H9 (cell line): Measurements from ENCODE around the gene RS1. TPM values are rescaled to one million over a fixed set of nuclear protein-coding genes. Genes with fewer than 3 reads are reported as not detected.

Experiments used
- DNase-seq: peaks from one replicate; pipeline ENCODE4 v3.0.0-alpha.2; 2017
- H2AFZ ChIP-seq: one replicate; pipeline ENCODE4 v1.6.1; 2013; ENCODE audit warnings: mild to moderate bottlenecking, low read length, control low read depth, moderate library complexity
- H2AK5ac ChIP-seq: 2 replicates; pipeline ENCODE4 v1.6.1; 2013; ENCODE audit warnings: low read length, control low read depth, mixed read lengths; ENCODE audit not compliant: insufficient read length
- H2BK120ac ChIP-seq: one replicate; pipeline ENCODE4 v1.6.1; 2013; ENCODE audit warnings: low read depth, mild to moderate bottlenecking, low read length, control low read depth, inconsistent platforms; ENCODE audit not compliant: poor library complexity, severe bottlenecking
- H2BK12ac ChIP-seq: 2 replicates; pipeline ENCODE4 v1.6.1; 2013; ENCODE audit warnings: low read length, control low read depth, mixed read lengths, low read depth; ENCODE audit not compliant: insufficient read length
- H2BK15ac ChIP-seq: 2 replicates; pipeline ENCODE4 v1.6.1; 2013; ENCODE audit warnings: low read depth, low read length, control low read depth
- H2BK20ac ChIP-seq: one replicate; pipeline ENCODE4 v1.6.1; 2013; ENCODE audit warnings: low read depth, mild to moderate bottlenecking, low read length, control low read depth, inconsistent platforms; ENCODE audit not compliant: poor library complexity, severe bottlenecking
- H2BK5ac ChIP-seq: 2 replicates; pipeline ENCODE4 v1.6.1; 2013; ENCODE audit warnings: low read length, control low read depth, mixed read lengths; ENCODE audit not compliant: insufficient read length
- H3K14ac ChIP-seq: 2 replicates; pipeline ENCODE4 v1.6.1; 2013; ENCODE audit warnings: low read length, control low read depth; ENCODE audit not compliant: insufficient read depth
- H3K18ac ChIP-seq: 2 replicates; pipeline ENCODE4 v1.6.1; 2013; ENCODE audit warnings: low read depth, mild to moderate bottlenecking, mixed read lengths, low read length, control low read depth; ENCODE audit not compliant: insufficient read length
- H3K23ac ChIP-seq: 2 replicates; pipeline ENCODE4 v1.6.1; 2013; ENCODE audit warnings: low read length, control low read depth, mixed read lengths, low read depth; ENCODE audit not compliant: insufficient read length
- H3K23me2 ChIP-seq: 2 replicates; pipeline ENCODE4 v1.6.1; 2013; ENCODE audit warnings: low read depth, mild to moderate bottlenecking, mixed read lengths, low read length, control low read depth; ENCODE audit not compliant: insufficient read length, poor library complexity, severe bottlenecking
- H3K27ac ChIP-seq: 2 replicates; pipeline ENCODE4 v1.5.1; 2013; ENCODE audit warnings: low read length, control low read depth, mixed read lengths, low read depth; ENCODE audit not compliant: insufficient read length
- H3K27me3 ChIP-seq: 2 replicates; pipeline ENCODE4 v1.6.1; 2013; ENCODE audit warnings: low read length, control low read depth, inconsistent platforms; ENCODE audit not compliant: insufficient read depth
- H3K4ac ChIP-seq: 2 replicates; pipeline ENCODE4 v1.6.1; 2013; ENCODE audit warnings: low read depth, mild to moderate bottlenecking, control low read depth, inconsistent platforms, low read length, moderate library complexity
- H3K4me1 ChIP-seq: 2 replicates; pipeline ENCODE4 v1.6.1; 2013; ENCODE audit warnings: low read length, control low read depth, inconsistent platforms; ENCODE audit not compliant: insufficient read depth
- H3K4me2 ChIP-seq: 2 replicates; pipeline ENCODE4 v1.6.1; 2013; ENCODE audit warnings: low read length, control low read depth, mixed read lengths; ENCODE audit not compliant: insufficient read length, insufficient read depth
- H3K56ac ChIP-seq: 2 replicates; pipeline ENCODE4 v1.6.1; 2013; ENCODE audit warnings: low read depth, mild to moderate bottlenecking, mixed read lengths, low read length, control low read depth; ENCODE audit not compliant: insufficient read length
- H3K79me1 ChIP-seq: 2 replicates; pipeline ENCODE4 v1.6.1; 2013; ENCODE audit warnings: low read depth, mild to moderate bottlenecking, moderate library complexity, low read length, control low read depth, inconsistent platforms; ENCODE audit not compliant: insufficient read depth, poor library complexity, severe bottlenecking
- H3K79me2 ChIP-seq: 2 replicates; pipeline ENCODE4 v1.6.1; 2013; ENCODE audit warnings: low read length, control low read depth, inconsistent platforms; ENCODE audit not compliant: insufficient read depth
- H3K9ac ChIP-seq: 2 replicates; pipeline ENCODE4 v1.6.1; 2013; ENCODE audit warnings: low read length, control low read depth, mixed read lengths; ENCODE audit not compliant: insufficient read length; ENCODE audit errors: extremely low read depth
- H3K9me3 ChIP-seq: one replicate; pipeline ENCODE4 v1.6.1; 2013; ENCODE audit warnings: low read depth, low read length, inconsistent platforms; ENCODE audit not compliant: control insufficient read depth
- H3T11ph ChIP-seq: one replicate; pipeline ENCODE4 v1.6.1; 2013; ENCODE audit warnings: mild to moderate bottlenecking, low read length, control low read depth, inconsistent platforms
- H4K20me1 ChIP-seq: one replicate; pipeline ENCODE4 v1.6.1; 2013; ENCODE audit not compliant: control insufficient read depth, insufficient read length, insufficient read depth
- H4K5ac ChIP-seq: 2 replicates; pipeline ENCODE4 v1.6.1; 2013; ENCODE audit warnings: low read depth, mild to moderate bottlenecking, mixed read lengths, low read length, control low read depth; ENCODE audit not compliant: insufficient read length
- H4K8ac ChIP-seq: replicated peaks from 2 replicates; pipeline ENCODE4 v1.6.1; 2013; ENCODE audit warnings: low read length, control low read depth, mixed read lengths, low read depth; ENCODE audit not compliant: insufficient read length
- H4K91ac ChIP-seq: 2 replicates; pipeline ENCODE4 v1.6.1; 2013; ENCODE audit warnings: low read depth, mild to moderate bottlenecking, moderate library complexity, mixed read lengths, low read length, control low read depth; ENCODE audit not compliant: insufficient read length
- H3K27ac Mint-ChIP-seq, 3 experiments: 2 replicates in 2 of 3; 3 replicates in 1 of 3; pipeline ENCODE4 v1.8.0; 2020 to 2021; ENCODE audit warnings: mixed read lengths in 3 of 3, mild to moderate bottlenecking in 1 of 3, moderate library complexity in 1 of 3
- H3K27me3 Mint-ChIP-seq: 2 replicates; pipeline ENCODE4 v1.8.0; 2021; ENCODE audit warnings: low read depth, mild to moderate bottlenecking, moderate library complexity, mixed read lengths
- H3K36me3 Mint-ChIP-seq, 3 experiments: 2 replicates in 2 of 3; 3 replicates in 1 of 3; pipeline ENCODE4 v1.8.0; 2020 to 2021; ENCODE audit warnings: low read depth in 3 of 3, mixed read lengths in 3 of 3; ENCODE audit not compliant: insufficient read depth in 1 of 3
- H3K4me1 Mint-ChIP-seq, 2 experiments: 2 replicates each; pipeline ENCODE4 v1.8.0; 2020; ENCODE audit warnings: mixed read lengths in 2 of 2
- H3K4me3 Mint-ChIP-seq, 2 experiments: 2 replicates in 1 of 2; 3 replicates in 1 of 2; pipeline ENCODE4 v1.8.0; 2020 to 2021; ENCODE audit warnings: mild to moderate bottlenecking in 2 of 2, mixed read lengths in 2 of 2, moderate library complexity in 1 of 2
- H3K9me3 Mint-ChIP-seq, 2 experiments: 2 replicates in 1 of 2; 3 replicates in 1 of 2; pipeline ENCODE4 v1.8.0; 2020; ENCODE audit warnings: mild to moderate bottlenecking in 2 of 2, mixed read lengths in 2 of 2, moderate library complexity in 1 of 2
- WGBS: extraction: QIAGEN DNeasy Blood & Tissue Kit; methylation state at CpG from one replicate; pipeline ENCODE4 v1.1.7; 2013; ENCODE audit warnings: missing lambda C conversion rate, low lambda C conversion rate, mixed read lengths; ENCODE audit not compliant: insufficient read length; ENCODE audit errors: extremely low coverage; 5-methylcytosine and 5-hydroxymethylcytosine counted together
- total RNA-seq: library from RNA; stranded (reverse); gene quantifications from 2 replicates; pipeline ENCODE4 v1.2.1, GENCODE V29; 2021
- TF ChIP-seq, protein P1 (sequence below): fragments of 200-600 bp; sonication (generic); conservative IDR thresholded peaks from 3 replicates; pipeline ENCODE4 v1.8.0; 2021; ENCODE audit warnings: antibody characterized with exemption, mild to moderate bottlenecking

RS1 gene
- total RNA-seq, 1 experiment from 2014 or later = not detected

DNA sequence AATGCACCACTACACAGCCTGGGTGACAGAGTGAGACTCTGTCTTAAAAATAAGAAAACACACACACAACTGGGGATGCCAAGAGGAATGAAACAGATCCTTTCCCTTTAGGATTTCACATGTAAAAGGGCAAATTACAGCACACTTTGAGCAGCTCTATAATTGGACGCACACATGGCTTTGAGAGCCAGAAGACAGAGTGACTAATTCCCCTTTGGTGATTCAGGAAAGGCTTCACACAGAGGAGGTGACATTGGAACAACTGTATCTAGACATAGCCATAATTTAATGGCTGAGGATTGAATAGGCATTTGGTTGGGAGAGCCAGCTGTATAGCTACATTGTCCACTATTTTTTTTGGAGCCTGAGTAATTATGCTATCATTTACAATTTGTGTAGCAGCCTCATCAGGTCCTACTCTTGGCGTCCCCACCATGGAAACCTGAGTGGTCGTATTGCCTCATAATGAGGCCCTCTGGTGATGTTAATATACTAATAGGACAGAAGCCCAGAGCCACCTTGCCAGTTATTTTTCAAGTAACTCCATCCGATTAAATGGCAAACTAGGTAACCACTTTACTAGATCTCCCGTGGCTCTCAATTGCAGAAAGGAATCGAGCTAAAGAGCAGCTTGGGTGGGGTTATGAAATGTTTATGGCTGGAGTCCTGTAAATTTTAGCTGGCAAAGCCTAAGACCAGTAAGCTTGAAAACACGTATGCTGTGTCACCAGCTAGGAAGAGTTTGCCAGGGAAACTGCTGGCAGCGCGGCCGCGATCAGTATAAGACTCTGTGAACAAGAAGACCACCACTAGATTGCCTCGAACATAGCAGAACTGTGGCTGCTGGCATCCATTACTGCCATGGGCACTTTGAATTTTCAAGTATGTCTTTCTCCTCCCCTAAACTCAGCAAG is 27.1 kb upstream of the RS1 start:
- Histone ChIP-seq H3K9me3 (peaks cover 65% of the 10 kb centered on the region), H4K20me1 (no peaks in the 10 kb centered on the region), H2AFZ (no peak overlapping the region), H4K91ac (no peak overlapping the region), H3K79me2 (no peaks in the 10 kb centered on the region), H3K4me2 (no peak overlapping the region), H2BK5ac (no peak overlapping the region), H3K79me1 (no peaks in the 10 kb centered on the region), H3K23me2 (no peaks in the 10 kb centered on the region), H3K14ac (no peak overlapping the region), H3K4ac (no peak overlapping the region), H2BK15ac (no peak overlapping the region), H2AK5ac (no peak overlapping the region), H3K18ac (no peak overlapping the region), H3K56ac (no peak overlapping the region), H4K5ac (no peak overlapping the region), H3K4me1 (no peaks in the 10 kb centered on the region), H4K8ac (no peak overlapping the region), H3K23ac (no peak overlapping the region), H2BK12ac (no peak overlapping the region), H3T11ph (no peak overlapping the region), H2BK120ac (no peak overlapping the region), H3K9ac (no peak overlapping the region), H3K27ac (no peak overlapping the region), H3K27me3 (no peaks in the 10 kb centered on the region), H2BK20ac (no peak overlapping the region)
- peaks cover 3% of the 10 kb centered on the region for H3K27me3 Mint-ChIP-seq
- WGBS = no CpG with 5 or more reads among the region's 12 CpGs
- TF ChIP-seq, protein P1, sequence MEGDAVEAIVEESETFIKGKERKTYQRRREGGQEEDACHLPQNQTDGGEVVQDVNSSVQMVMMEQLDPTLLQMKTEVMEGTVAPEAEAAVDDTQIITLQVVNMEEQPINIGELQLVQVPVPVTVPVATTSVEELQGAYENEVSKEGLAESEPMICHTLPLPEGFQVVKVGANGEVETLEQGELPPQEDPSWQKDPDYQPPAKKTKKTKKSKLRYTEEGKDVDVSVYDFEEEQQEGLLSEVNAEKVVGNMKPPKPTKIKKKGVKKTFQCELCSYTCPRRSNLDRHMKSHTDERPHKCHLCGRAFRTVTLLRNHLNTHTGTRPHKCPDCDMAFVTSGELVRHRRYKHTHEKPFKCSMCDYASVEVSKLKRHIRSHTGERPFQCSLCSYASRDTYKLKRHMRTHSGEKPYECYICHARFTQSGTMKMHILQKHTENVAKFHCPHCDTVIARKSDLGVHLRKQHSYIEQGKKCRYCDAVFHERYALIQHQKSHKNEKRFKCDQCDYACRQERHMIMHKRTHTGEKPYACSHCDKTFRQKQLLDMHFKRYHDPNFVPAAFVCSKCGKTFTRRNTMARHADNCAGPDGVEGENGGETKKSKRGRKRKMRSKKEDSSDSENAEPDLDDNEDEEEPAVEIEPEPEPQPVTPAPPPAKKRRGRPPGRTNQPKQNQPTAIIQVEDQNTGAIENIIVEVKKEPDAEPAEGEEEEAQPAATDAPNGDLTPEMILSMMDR = no peak
- H3K4me1 Mint-ChIP-seq = peaks cover 0 to 13% of the 10 kb centered on the region in 2 experiments; a peak in 2 of 4 replicates
- H3K4me3 Mint-ChIP-seq = no peak overlapping the region
- no peak overlapping the region; a peak in 1 of 7 replicates for H3K27ac Mint-ChIP-seq
- peaks cover 73 to 77% of the 10 kb centered on the region in 2 experiments for H3K9me3 Mint-ChIP-seq
- peaks cover 0 to 7% (median 2%) of the 10 kb centered on the region in 3 experiments; a peak in 5 of 7 replicates for H3K36me3 Mint-ChIP-seq
- DNase-seq = no peak
